DND-41 (cell line): Measurements from ENCODE around the gene DLG2.
"Not testable (repeated sequence)": the region's sequence is repeated elsewhere in the genome, so short reads cannot be mapped to it uniquely, and the experiment has no call there.

Source experiments
- ATAC-seq: fragments of 200-7000 bp; cut with Tn5 transposase; 3 replicates; pipeline ENCODE4 v1.9.1; 2021; ENCODE audit warnings: low read depth; ENCODE audit not compliant: insufficient read depth
- DNase-seq: peaks from one replicate; pipeline ENCODE4 v3.0.0-alpha.2; 2020
- H2AFZ ChIP-seq: 2 replicates; pipeline ENCODE4 v1.6.0; 2012; ENCODE audit warnings: low read depth, low read length
- H3K27ac ChIP-seq: 2 replicates; pipeline ENCODE4 v1.5.1; 2012; ENCODE audit warnings: low read length, inconsistent platforms
- H3K27me3 ChIP-seq: fragments of 200-600 bp; sonication (generic); 2 replicates; pipeline ENCODE4 v1.6.0; 2012; ENCODE audit warnings: low read length, mild to moderate bottlenecking, inconsistent platforms; ENCODE audit not compliant: insufficient read depth, poor library complexity
- H3K36me3 ChIP-seq: 2 replicates; pipeline ENCODE4 v1.5.1; 2012; ENCODE audit warnings: low read length, inconsistent platforms; ENCODE audit not compliant: insufficient read depth
- H3K4me1 ChIP-seq: 2 replicates; pipeline ENCODE4 v1.5.1; 2012; ENCODE audit warnings: mild to moderate bottlenecking, low read length; ENCODE audit not compliant: insufficient read depth
- H3K4me2 ChIP-seq: 2 replicates; pipeline ENCODE4 v1.6.0; 2012; ENCODE audit warnings: mild to moderate bottlenecking, moderate library complexity, low read length, inconsistent platforms; ENCODE audit not compliant: insufficient read depth
- H3K4me3 ChIP-seq, 2 experiments: fragments of 200-600 bp in 1 of 2; shearing (Covaris generic) in 1 of 2; 2 replicates each; pipeline ENCODE4 v1.5.1; 2012 to 2016; ENCODE audit warnings: inconsistent platforms in 2 of 2, low read length in 2 of 2, mild to moderate bottlenecking in 2 of 2, low read depth in 1 of 2, moderate library complexity in 1 of 2
- H3K79me2 ChIP-seq: 2 replicates; pipeline ENCODE4 v1.6.0; 2012; ENCODE audit warnings: low read length, inconsistent platforms; ENCODE audit not compliant: insufficient read depth
- H3K9ac ChIP-seq: 2 replicates; pipeline ENCODE4 v1.6.0; 2012; ENCODE audit warnings: low read depth, mild to moderate bottlenecking, inconsistent platforms, low read length, moderate library complexity
- H3K9me3 ChIP-seq: 2 replicates; pipeline ENCODE4 v1.5.1; 2012; ENCODE audit warnings: low read length, moderate library complexity, mild to moderate bottlenecking, inconsistent platforms; ENCODE audit not compliant: insufficient read depth, severe bottlenecking
- H4K20me1 ChIP-seq: 2 replicates; pipeline ENCODE4 v1.6.0; 2012; ENCODE audit warnings: low read length; ENCODE audit not compliant: insufficient read depth
- CTCF ChIP-seq: IDR thresholded peaks from 2 replicates; pipeline ENCODE4 v1.5.1; 2012; ENCODE audit warnings: borderline replicate concordance, low read length, moderate library complexity, mild to moderate bottlenecking; ENCODE audit not compliant: poor library complexity, severe bottlenecking; ENCODE audit errors: extremely low read depth
- EZH2 ChIP-seq: IDR thresholded peaks from 3 replicates; pipeline ENCODE4 v1.6.1; 2012; ENCODE audit warnings: borderline replicate concordance, low read depth, mild to moderate bottlenecking, moderate library complexity, low read length, inconsistent platforms; ENCODE audit not compliant: severe bottlenecking

The DLG2 gene

GRCh38 chr11:83436855-83437254 lies 2190.3 kb downstream of the DLG2 start:
- Histone ChIP-seq H3K9me3 (no peaks in the 10 kb centered on the region), H2AFZ (no peak overlapping the region), H3K79me2 (no peaks in the 10 kb centered on the region), H3K4me2 (no peak overlapping the region), H4K20me1 (no peaks in the 10 kb centered on the region), H3K9ac (no peak overlapping the region), H3K36me3 (no peaks in the 10 kb centered on the region), H3K4me1 (no peaks in the 10 kb centered on the region), H3K27me3 (no peaks in the 10 kb centered on the region), H3K27ac (no peak overlapping the region), H3K4me3 (no peak overlapping the region)
- DNase-seq (no peak), ATAC-seq (no peak)
- no peak for TF ChIP-seq EZH2
- no peak for TF ChIP-seq CTCF

GRCh38 chr11:83434812-83435211 lies 2192.3 kb downstream of the DLG2 start:
- not testable (repeated sequence) for H4K20me1 ChIP-seq, H3K36me3 ChIP-seq, H3K27me3 ChIP-seq, ATAC-seq, H3K79me2 ChIP-seq, H3K4me1 ChIP-seq, H2AFZ ChIP-seq, H3K9ac ChIP-seq, H3K4me3 ChIP-seq, H3K4me2 ChIP-seq, H3K9me3 ChIP-seq, DNase-seq, H3K27ac ChIP-seq

GRCh38 chr11:83427943-83428342 lies 2199.2 kb downstream of the DLG2 start:
- TF ChIP-seq CTCF (no peak), EZH2 (no peak)
- H3K27ac ChIP-seq: no peak overlapping the region
- H3K4me3 ChIP-seq: no peak overlapping the region
- H3K36me3 ChIP-seq: no peaks in the 10 kb centered on the region
- no peak for ATAC-seq
- no peak overlapping the region for H3K4me2 ChIP-seq
- no peak for DNase-seq
- no peak overlapping the region for H3K9ac ChIP-seq
- H3K27me3 ChIP-seq: no peaks in the 10 kb centered on the region
- H3K4me1 ChIP-seq: no peaks in the 10 kb centered on the region
- H3K9me3 ChIP-seq: peaks cover 6% of the 10 kb centered on the region
- no peaks in the 10 kb centered on the region for H4K20me1 ChIP-seq
- no peak overlapping the region for H2AFZ ChIP-seq
- no peaks in the 10 kb centered on the region for H3K79me2 ChIP-seq

- Histone ChIP-seq H2AFZ (no peak overlapping the region), H3K27ac (no peak overlapping the region), H3K4me2 (no peak overlapping the region), H3K4me3 (no peak overlapping the region), H3K9me3 (peaks cover 8% of the 10 kb centered on the region), H3K79me2 (no peaks in the 10 kb centered on the region), H3K36me3 (no peaks in the 10 kb centered on the region), H3K4me1 (no peaks in the 10 kb centered on the region), H4K20me1 (no peaks in the 10 kb centered on the region), H3K9ac (no peak overlapping the region), H3K27me3 (no peaks in the 10 kb centered on the region)
- no peak for ATAC-seq
- DNase-seq: no peak
- no peak for TF ChIP-seq EZH2
- TF ChIP-seq CTCF: no peak
Observed at GRCh38 chr11:83427501-83427900, 2199.6 kb downstream of the DLG2 start.
